Stimulated activated CD4-positive, alpha-beta T cell treated with anti-CD3 and anti-CD28 coated beads, Interleukin-12 subunit alpha, Interleukin-12 subunit beta, amount 100 ng/mL, for 4 hours (primary cell): Measurements from ENCODE around the gene USP10.

Source experiments
- DNase-seq: peaks from one replicate; pipeline ENCODE4 v3.0.0-alpha.2; 2020

Gene USP10

GRCh38 chr16:84827897-84828296, 128.1 kb downstream of the USP10 start:
- no peak for DNase-seq

- DNase-seq = no peak
These were observed 128.5 kb downstream of the USP10 start for GRCh38 chr16:84828322-84828721.
